Progenitor cell of endocrine pancreas (in vitro differentiated cells): Measurements from ENCODE around the gene PRDM13. TPM values are rescaled to one million over a fixed set of nuclear protein-coding genes. Genes with fewer than 3 reads are reported as not detected.

Experiments
- DNase-seq: peaks from one replicate; pipeline ENCODE4 v3.0.0; 2021; ENCODE audit warnings: low spot score; ENCODE audit not compliant: unreplicated experiment
- H3K27ac Mint-ChIP-seq: 2 replicates; pipeline ENCODE4 v1.8.0; 2021; ENCODE audit warnings: mild to moderate bottlenecking, moderate library complexity, mixed read lengths
- H3K27me3 Mint-ChIP-seq: 2 replicates; pipeline ENCODE4 v1.8.0; 2021; ENCODE audit warnings: mixed read lengths
- H3K36me3 Mint-ChIP-seq: 2 replicates; pipeline ENCODE4 v1.8.0; 2022; ENCODE audit warnings: mixed read lengths; ENCODE audit not compliant: insufficient read depth
- H3K4me1 Mint-ChIP-seq: 2 replicates; pipeline ENCODE4 v1.8.0; 2021; ENCODE audit warnings: low read depth, mixed read lengths
- H3K4me3 Mint-ChIP-seq: 2 replicates; pipeline ENCODE4 v1.8.0; 2021; ENCODE audit warnings: low read depth, mild to moderate bottlenecking, moderate library complexity, mixed read lengths
- H3K9me3 Mint-ChIP-seq: 2 replicates; pipeline ENCODE4 v1.8.0; 2021; ENCODE audit warnings: low read depth, mixed read lengths
- CTCF ChIP-seq: fragments of 200-600 bp; sonication (generic); IDR thresholded peaks from one replicate; pipeline ENCODE4 v1.5.0; 2021; ENCODE audit warnings: antibody characterized with exemption, mild to moderate bottlenecking; ENCODE audit not compliant: unreplicated experiment
- total RNA-seq: library from RNA; stranded (reverse); gene quantifications from 2 replicates; pipeline ENCODE4 v1.2.1, GENCODE V29; 2021

PRDM13 gene
- total RNA-seq, 1 donor from 2014 or later = not detected

- Mint-ChIP-seq H3K27ac (no peak overlapping the region), H3K4me1 (no peaks in the 10 kb centered on the region), H3K27me3 (peaks cover 4% of the 10 kb centered on the region), H3K4me3 (no peak overlapping the region), H3K36me3 (no peaks in the 10 kb centered on the region), H3K9me3 (no peaks in the 10 kb centered on the region)
- DNase-seq = no peak
- no peak for TF ChIP-seq CTCF
Observed at GRCh38 chr6:99660206-99660605, 53.6 kb downstream of the PRDM13 start.

- Mint-ChIP-seq H3K4me1 (no peaks in the 10 kb centered on the region), H3K27me3 (no peaks in the 10 kb centered on the region), H3K27ac (no peak overlapping the region), H3K9me3 (no peaks in the 10 kb centered on the region), H3K4me3 (no peak overlapping the region), H3K36me3 (no peaks in the 10 kb centered on the region)
- no peak for TF ChIP-seq CTCF
- DNase-seq = no peak
Observed at GRCh38 chr6:99661870-99662269, 55.2 kb downstream of the PRDM13 start.

- no peak for TF ChIP-seq CTCF
- no peaks in the 10 kb centered on the region for H3K9me3 Mint-ChIP-seq
- H3K4me3 Mint-ChIP-seq = no peak overlapping the region
- no peaks in the 10 kb centered on the region for H3K27me3 Mint-ChIP-seq
- no peak for DNase-seq
- H3K27ac Mint-ChIP-seq = no peak overlapping the region
- no peaks in the 10 kb centered on the region for H3K4me1 Mint-ChIP-seq
- no peaks in the 10 kb centered on the region for H3K36me3 Mint-ChIP-seq
Observed at GRCh38 chr6:99662616-99663015, 56.0 kb downstream of the PRDM13 start.

Other genes with a start within 250 kb of the PRDM13 start
- gene COQ3, start 212.6 kb upstream of the PRDM13 start, total RNA-seq = 4.2 and 4.8 TPM in 2 replicates
- 207 and 213 TPM in 2 replicates for gene PNISR, start 181.5 kb upstream of the PRDM13 start, total RNA-seq
- gene USP45, start 91.4 kb upstream of the PRDM13 start, total RNA-seq = 14.5 and 16.5 TPM in 2 replicates
- 73.0 and 74.5 TPM in 2 replicates for gene CCNC, start 38.2 kb upstream of the PRDM13 start, total RNA-seq